Left ventricle myocardium inferior (tissue), 1 donor: ENCODE results near the gene SCFD2. TPM values are rescaled to one million over a fixed set of nuclear protein-coding genes. Genes with fewer than 3 reads are reported as not detected.

ENCODE experiments used
- DNase-seq: peaks from one replicate; pipeline ENCODE4 v3.0.0-alpha.2; 2020
- H3K27ac ChIP-seq: fragments of 200-600 bp; replicated peaks from 2 replicates; pipeline ENCODE4 v1.8.0; 2021
- H3K27me3 ChIP-seq: fragments of 200-600 bp; 2 replicates; pipeline ENCODE4 v1.8.0; 2021; ENCODE audit warnings: low read depth
- H3K36me3 ChIP-seq: fragments of 200-600 bp; 2 replicates; pipeline ENCODE4 v1.8.0; 2021
- H3K4me1 ChIP-seq: fragments of 200-600 bp; 2 replicates; pipeline ENCODE4 v1.8.0; 2021
- H3K4me3 ChIP-seq: fragments of 200-600 bp; 2 replicates; pipeline ENCODE4 v1.8.0; 2021; ENCODE audit warnings: mild to moderate bottlenecking, moderate library complexity
- H3K9me3 ChIP-seq: fragments of 200-600 bp; replicated peaks from 2 replicates; pipeline ENCODE4 v1.8.0; 2021
- intact Hi-C: fragments of 100-400 bp; cut with micrococcal nuclease; formaldehyde crosslinking; loops from one replicate; pipeline ENCODE4 v1.11.0; 2022
- total RNA-seq: library from RNA; stranded (reverse); fragmentation: NEBNext Ultra II Directional; extraction: Animal tissue kit (Norgen Biotek cat#: 25700); gene quantifications from one replicate; pipeline ENCODE4 v1.2.1, GENCODE V29; 2021
- TF ChIP-seq, protein P1 (sequence below): fragments of 200-600 bp; IDR thresholded peaks from 2 replicates; pipeline ENCODE4 v1.8.0; 2021; ENCODE audit warnings: antibody characterized with exemption, mild to moderate bottlenecking, borderline replicate concordance
- donor health status: DM: no; HTN: yes; CAD: no; lungs with severe emphysema.

The SCFD2 gene
- total RNA-seq, 1 donor from 2014 or later = 9.3 TPM

DNA sequence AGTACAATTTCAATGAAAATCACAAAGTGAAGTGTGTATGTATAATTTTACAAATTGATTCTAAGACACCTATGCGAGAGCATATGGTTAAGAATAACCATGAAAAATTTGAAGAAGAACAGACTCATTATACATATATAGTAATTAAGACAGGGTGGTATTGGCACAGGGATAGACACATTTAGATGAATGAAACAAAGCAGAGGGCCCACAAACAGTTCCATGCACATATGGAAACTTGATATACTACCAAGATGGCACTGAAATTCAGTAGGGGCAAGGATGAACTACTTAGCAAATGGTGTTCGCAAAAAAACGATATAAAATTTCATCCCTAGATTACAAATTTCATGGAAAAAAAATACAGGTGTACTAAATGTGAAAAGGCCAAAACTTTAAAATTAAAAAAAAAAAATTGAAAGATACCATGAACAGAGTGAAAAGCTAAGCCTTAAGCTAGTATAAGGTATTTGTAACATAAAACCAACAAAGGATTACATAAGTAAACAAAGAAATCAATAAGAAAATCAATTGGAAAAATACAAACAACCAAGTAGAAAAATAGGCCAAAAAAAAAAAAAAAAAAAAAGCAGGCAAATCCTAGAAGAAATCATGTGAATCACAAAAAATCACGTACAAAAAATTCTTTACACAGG is 418.3 kb downstream of the SCFD2 start:
- no peaks in the 10 kb centered on the region for H3K27me3 ChIP-seq
- TF ChIP-seq, protein P1, sequence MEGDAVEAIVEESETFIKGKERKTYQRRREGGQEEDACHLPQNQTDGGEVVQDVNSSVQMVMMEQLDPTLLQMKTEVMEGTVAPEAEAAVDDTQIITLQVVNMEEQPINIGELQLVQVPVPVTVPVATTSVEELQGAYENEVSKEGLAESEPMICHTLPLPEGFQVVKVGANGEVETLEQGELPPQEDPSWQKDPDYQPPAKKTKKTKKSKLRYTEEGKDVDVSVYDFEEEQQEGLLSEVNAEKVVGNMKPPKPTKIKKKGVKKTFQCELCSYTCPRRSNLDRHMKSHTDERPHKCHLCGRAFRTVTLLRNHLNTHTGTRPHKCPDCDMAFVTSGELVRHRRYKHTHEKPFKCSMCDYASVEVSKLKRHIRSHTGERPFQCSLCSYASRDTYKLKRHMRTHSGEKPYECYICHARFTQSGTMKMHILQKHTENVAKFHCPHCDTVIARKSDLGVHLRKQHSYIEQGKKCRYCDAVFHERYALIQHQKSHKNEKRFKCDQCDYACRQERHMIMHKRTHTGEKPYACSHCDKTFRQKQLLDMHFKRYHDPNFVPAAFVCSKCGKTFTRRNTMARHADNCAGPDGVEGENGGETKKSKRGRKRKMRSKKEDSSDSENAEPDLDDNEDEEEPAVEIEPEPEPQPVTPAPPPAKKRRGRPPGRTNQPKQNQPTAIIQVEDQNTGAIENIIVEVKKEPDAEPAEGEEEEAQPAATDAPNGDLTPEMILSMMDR = no peak
- H3K4me1 ChIP-seq = peaks cover 47% of the 10 kb centered on the region
- no peak for DNase-seq
- no peaks in the 10 kb centered on the region for H3K36me3 ChIP-seq
- H3K27ac ChIP-seq = peak overlapping the region; percentile 84
- H3K9me3 ChIP-seq = no peaks in the 10 kb centered on the region
- intact Hi-C loops = no loop called here
- peak overlapping the region; percentile 1 for H3K4me3 ChIP-seq

DNA sequence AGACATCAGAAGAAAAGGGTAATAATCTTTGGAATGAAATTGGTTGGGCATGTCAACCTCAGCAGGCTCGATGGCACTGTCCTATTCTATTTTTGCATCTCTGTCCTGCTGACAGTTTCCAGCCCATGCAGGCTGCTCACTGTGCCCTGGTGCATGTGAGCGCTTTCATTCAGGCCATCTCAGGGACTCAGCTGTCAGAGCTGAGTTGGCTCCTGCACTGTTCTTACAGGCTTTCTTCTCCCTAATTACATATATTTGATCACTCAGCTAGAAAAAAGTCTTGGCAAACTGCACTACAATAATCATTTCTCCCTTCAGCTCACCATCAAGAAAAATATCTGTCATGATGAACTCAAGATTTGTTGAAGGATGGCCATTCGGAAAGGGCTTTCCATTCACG is 419.0 kb downstream of the SCFD2 start:
- Histone ChIP-seq H3K27ac (peak overlapping the region; percentile 84), H3K36me3 (no peaks in the 10 kb centered on the region), H3K4me1 (peaks cover 49% of the 10 kb centered on the region), H3K9me3 (no peaks in the 10 kb centered on the region), H3K4me3 (peak overlapping the region; percentile 1), H3K27me3 (no peaks in the 10 kb centered on the region)
- DNase-seq = peak; percentile 36
- intact Hi-C loops = no loop called here
- TF ChIP-seq, protein P1 = no peak

DNA sequence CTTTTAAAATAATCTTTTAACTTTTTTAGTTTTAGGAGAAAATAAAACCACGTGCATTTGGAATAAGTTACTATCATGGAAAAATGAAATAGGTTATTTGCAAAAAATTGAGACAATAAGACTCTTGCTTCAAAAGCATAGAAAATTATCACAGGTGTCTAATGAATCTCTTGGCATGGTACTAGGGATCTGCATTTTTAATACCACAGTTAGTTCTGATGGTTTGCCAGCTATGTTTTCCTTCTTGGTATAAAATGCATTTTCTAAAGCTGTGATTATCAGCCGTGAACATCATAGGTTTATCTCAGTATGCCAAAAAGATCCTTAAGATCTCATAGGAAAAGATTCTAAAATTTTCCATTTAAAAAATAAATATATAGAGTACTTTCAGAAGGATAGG is 419.9 kb downstream of the SCFD2 start:
- DNase-seq = no peak
- intact Hi-C loops = no loop called here
- H3K9me3 ChIP-seq = no peaks in the 10 kb centered on the region
- H3K4me3 ChIP-seq = no peak overlapping the region
- TF ChIP-seq, protein P1 = no peak
- H3K36me3 ChIP-seq = no peaks in the 10 kb centered on the region
- H3K4me1 ChIP-seq = peaks cover 57% of the 10 kb centered on the region
- no peaks in the 10 kb centered on the region for H3K27me3 ChIP-seq
- peak overlapping the region; percentile 84 for H3K27ac ChIP-seq

DNA sequence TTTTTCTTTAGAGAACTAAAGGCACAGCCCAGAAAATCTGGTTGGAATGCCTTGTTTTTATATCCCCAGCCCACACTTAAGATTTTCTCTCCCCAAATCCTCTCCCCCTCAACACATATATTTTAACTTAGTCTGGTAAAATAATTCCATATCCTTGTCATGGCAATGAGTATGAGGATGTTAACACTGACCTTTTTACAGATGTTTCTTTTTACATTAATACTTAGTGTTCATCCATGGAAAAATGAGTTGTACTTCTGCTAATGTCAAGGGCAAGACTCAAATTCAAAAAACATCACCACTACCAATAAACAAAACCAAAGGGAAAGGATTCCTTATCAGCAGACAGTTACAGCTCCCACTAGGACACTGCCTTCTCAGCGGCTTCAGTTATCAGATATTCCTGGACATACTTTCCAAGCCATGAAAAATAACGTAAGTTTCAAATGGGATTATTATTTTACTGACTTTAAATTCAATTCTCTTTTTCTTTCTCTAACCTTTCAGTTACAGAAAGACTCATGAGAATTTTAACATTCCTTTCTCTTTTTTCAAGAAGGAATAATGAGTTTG is 420.4 kb downstream of the SCFD2 start:
- peaks cover 57% of the 10 kb centered on the region for H3K4me1 ChIP-seq
- intact Hi-C loops = no loop called here
- no peak overlapping the region for H3K4me3 ChIP-seq
- TF ChIP-seq, protein P1 = no peak
- no peaks in the 10 kb centered on the region for H3K36me3 ChIP-seq
- H3K27ac ChIP-seq = peak overlapping the region; percentile 84
- no peaks in the 10 kb centered on the region for H3K27me3 ChIP-seq
- H3K9me3 ChIP-seq = no peaks in the 10 kb centered on the region
- no peak for DNase-seq

DNA sequence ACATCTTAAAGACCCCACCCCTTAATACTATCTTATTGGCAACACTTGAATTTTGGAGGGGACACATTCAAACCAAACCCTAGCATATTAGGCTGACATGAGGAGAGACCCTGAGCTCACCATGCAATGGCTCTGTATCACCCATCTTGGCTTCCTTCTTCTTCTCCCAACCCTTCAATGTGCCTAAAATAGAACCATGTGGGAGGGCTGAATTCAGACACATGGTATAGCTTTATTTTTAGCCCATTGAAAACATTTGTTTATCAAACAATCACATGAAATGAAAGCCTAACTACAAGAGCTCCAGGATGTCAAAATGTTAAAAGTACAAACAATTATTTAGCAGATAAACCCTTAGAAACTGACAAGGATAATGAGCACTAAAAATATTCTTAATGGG is 422.2 kb downstream of the SCFD2 start:
- TF ChIP-seq, protein P1 = no peak
- no peak for DNase-seq
- Histone ChIP-seq H3K27ac (peak overlapping the region; percentile 84), H3K36me3 (no peaks in the 10 kb centered on the region), H3K27me3 (no peaks in the 10 kb centered on the region), H3K9me3 (no peaks in the 10 kb centered on the region), H3K4me1 (peaks cover 65% of the 10 kb centered on the region), H3K4me3 (no peak overlapping the region)
- intact Hi-C loops = no loop called here
